T-cell (primary cell): ENCODE measurements around the gene GGT6. TPM values are rescaled to one million over a fixed set of nuclear protein-coding genes. Genes with fewer than 3 reads are reported as not detected.

ENCODE experiments used
- ATAC-seq, 4 experiments: fragments of 200-7000 bp in 3 of 4; fragments of 150-1000 bp in 1 of 4; cut with Tn5 transposase; replicated peaks in 1 of 4; 1 replicate in 3 of 4; 2 replicates in 1 of 4; pipeline ENCODE4 v1.10.0; 2021; ENCODE audit warnings: moderate library complexity in 3 of 4, mild to moderate bottlenecking in 2 of 4, moderate number of reproducible peaks in 1 of 4
- CTCF ChIA-PET, 2 donors: fragments of 300-600 bp; sonication (Branson Sonifier 250); formaldehyde crosslinking; loops; one replicate each; lab custom pipeline; 2022; ENCODE audit warnings: antibody characterized with exemption in 2 of 2; lab: Charles Lee
- POLR2A ChIA-PET, 2 donors: fragments of 300-600 bp; sonication (Branson Sonifier 250); formaldehyde crosslinking; loops; one replicate each; lab custom pipeline; 2022; ENCODE audit warnings: antibody characterized with exemption in 2 of 2; lab: Charles Lee
- DNase-seq, 35 experiments: peaks; one replicate each; pipeline versions ENCODE4 v3.0.0 to v3.0.0-alpha.2; 2013 to 2023
- H3K27ac ChIP-seq: one replicate; pipeline ENCODE4 v1.5.1; 2013; ENCODE audit warnings: low read length
- H3K27me3 ChIP-seq, 2 experiments: replicated peaks in 1 of 2; 1 replicate in 1 of 2; 2 replicates in 1 of 2; pipeline versions ENCODE4 v1.6.1 to v1.7.0; 2013; ENCODE audit warnings: low read length in 1 of 2, mixed read lengths in 1 of 2; ENCODE audit not compliant: control insufficient read depth in 2 of 2, insufficient read depth in 2 of 2; ENCODE audit errors: extremely low read depth in 1 of 2
- H3K36me3 ChIP-seq, 2 donors: 1 replicate in 1 of 2; 2 replicates in 1 of 2; pipeline versions ENCODE4 v1.6.1 to v1.7.0; 2013; ENCODE audit warnings: low read length in 1 of 2; ENCODE audit not compliant: control insufficient read depth in 2 of 2, insufficient read depth in 1 of 2; ENCODE audit errors: extremely low read depth in 1 of 2
- H3K4me1 ChIP-seq, 2 experiments: 1 replicate in 1 of 2; 2 replicates in 1 of 2; pipeline versions ENCODE4 v1.6.1 to v1.7.0; 2013; ENCODE audit warnings: low read length in 2 of 2, mixed read lengths in 1 of 2; ENCODE audit not compliant: insufficient read depth in 2 of 2, control insufficient read depth in 1 of 2; ENCODE audit errors: extremely low read depth in 1 of 2
- H3K4me3 ChIP-seq, 2 donors: 1 replicate in 1 of 2; 2 replicates in 1 of 2; pipeline versions ENCODE4 v1.5.1 to v1.7.0; 2013; ENCODE audit warnings: mild to moderate bottlenecking in 2 of 2, low read length in 1 of 2, moderate library complexity in 1 of 2; ENCODE audit not compliant: control insufficient read depth in 1 of 2; ENCODE audit errors: extremely low read depth in 1 of 2
- H3K9me3 ChIP-seq: 2 replicates; pipeline ENCODE4 v1.7.0; 2013
- H3K27ac Mint-ChIP-seq, 2 donors: one replicate each; pipeline ENCODE4 v1.8.0; 2020 to 2021; ENCODE audit warnings: mild to moderate bottlenecking in 2 of 2, mixed read lengths in 2 of 2
- H3K27me3 Mint-ChIP-seq, 2 donors: one replicate each; pipeline ENCODE4 v1.8.0; 2021 to 2022; ENCODE audit warnings: mixed read lengths in 2 of 2
- H3K36me3 Mint-ChIP-seq: one replicate; pipeline ENCODE4 v1.8.0; 2021; ENCODE audit warnings: mixed read lengths
- H3K4me1 Mint-ChIP-seq, 3 donors: one replicate each; pipeline ENCODE4 v1.8.0; 2020 to 2022; ENCODE audit warnings: mixed read lengths in 3 of 3, mild to moderate bottlenecking in 1 of 3
- H3K4me3 Mint-ChIP-seq, 3 donors: one replicate each; pipeline ENCODE4 v1.8.0; 2020 to 2022; ENCODE audit warnings: mild to moderate bottlenecking in 3 of 3, mixed read lengths in 3 of 3, moderate library complexity in 3 of 3
- H3K9me3 Mint-ChIP-seq, 3 donors: one replicate each; pipeline ENCODE4 v1.8.0; 2020 to 2022; ENCODE audit warnings: mixed read lengths in 3 of 3
- WGBS: methylation state at CpG from one replicate; pipeline ENCODE4 v1.1.5; 2013; ENCODE audit warnings: missing lambda C conversion rate; ENCODE audit not compliant: insufficient coverage; 5-methylcytosine and 5-hydroxymethylcytosine counted together
- total RNA-seq, 35 experiments: library from RNA in 6 of 35; stranded (reverse) in 6 of 35; fragments of 120-200 nt in 1 of 35; gene quantifications; one replicate each; pipeline versions ENCODE4 v1.2.1 to v1.2.4 and lab custom pipeline; 2013 to 2026

Gene GGT6
- total RNA-seq, 5 donors from 2014 or later (not counting 1 experiment from before 2014, with no cell fraction given) = not detected

- peaks cover 33 to 55% of the 10 kb centered on the region in 2 donors for H3K36me3 ChIP-seq
- Mint-ChIP-seq H3K9me3 (no peaks in the 10 kb centered on the region), H3K36me3 (peaks cover 14% of the 10 kb centered on the region), H3K4me1 (peaks cover 0 to 5% (median 1%) of the 10 kb centered on the region in 3 donors), H3K27me3 (no peaks in the 10 kb centered on the region), H3K27ac (no peak overlapping the region), H3K4me3 (no peak overlapping the region)
- H3K4me1 ChIP-seq = no peaks in the 10 kb centered on the region
- peaks cover 0 to 6% of the 10 kb centered on the region in 2 experiments for H3K27me3 ChIP-seq
- WGBS = over 99% methylated on average over 22 of the region's 26 CpGs
- H3K9me3 ChIP-seq = no peaks in the 10 kb centered on the region
- ChIA-PET POLR2A (no interaction called here), CTCF (interaction anchor here (0.6 kb wide), 2 partner anchors 117 to 121 kb away, joined by 3 read pairs; no protein-coding TSS in a partner anchor)
- no peak overlapping the region for H3K4me3 ChIP-seq
- no peak for DNase-seq
- no peak for ATAC-seq
- no peak overlapping the region for H3K27ac ChIP-seq
Measured at GRCh38 chr17:4539576-4540223, 20.7 kb downstream of the GGT6 start.

GRCh38 chr17:4539025-4539424 lies 21.4 kb downstream of the GGT6 start:
- Mint-ChIP-seq H3K4me3 (no peak overlapping the region), H3K9me3 (no peaks in the 10 kb centered on the region), H3K27me3 (no peaks in the 10 kb centered on the region), H3K4me1 (peaks cover 0 to 5% (median 1%) of the 10 kb centered on the region in 3 donors), H3K27ac (no peak overlapping the region), H3K36me3 (peaks cover 14% of the 10 kb centered on the region)
- Histone ChIP-seq H3K27me3 (peaks cover 0 to 13% of the 10 kb centered on the region in 2 experiments), H3K27ac (no peak overlapping the region), H3K4me1 (no peaks in the 10 kb centered on the region), H3K36me3 (peaks cover 31 to 50% of the 10 kb centered on the region in 2 donors), H3K9me3 (no peaks in the 10 kb centered on the region), H3K4me3 (no peak overlapping the region)
- no peak for ATAC-seq
- ChIA-PET CTCF (interaction anchor here (0.6 kb wide), 2 partner anchors 116 to 121 kb away, joined by 3 read pairs; no protein-coding TSS in a partner anchor), POLR2A (no interaction called here)
- WGBS = 90% methylated on average over 3 of the region's 8 CpGs
- DNase-seq = no peak

- Histone ChIP-seq H3K4me3 (no peak overlapping the region), H3K4me1 (no peaks in the 10 kb centered on the region), H3K36me3 (peaks cover 26 to 44% of the 10 kb centered on the region in 2 donors), H3K27ac (no peak overlapping the region), H3K27me3 (peaks cover 0 to 19% of the 10 kb centered on the region in 2 experiments), H3K9me3 (no peaks in the 10 kb centered on the region)
- Mint-ChIP-seq H3K4me3 (no peak overlapping the region), H3K36me3 (peaks cover 14% of the 10 kb centered on the region), H3K27ac (no peak overlapping the region), H3K27me3 (peaks cover 0 to 1% of the 10 kb centered on the region in 2 donors), H3K4me1 (peaks cover 0 to 5% (median 1%) of the 10 kb centered on the region in 3 donors), H3K9me3 (no peaks in the 10 kb centered on the region)
- ChIA-PET POLR2A (no interaction called here), CTCF (no interaction called here)
- ATAC-seq (no peak), DNase-seq (no peak)
- 78% methylated on average over 4 of the region's 13 CpGs for WGBS
Measured at GRCh38 chr17:4538236-4539002, 22.0 kb downstream of the GGT6 start.

GRCh38 chr17:4537451-4538235 lies 22.7 kb downstream of the GGT6 start:
- peaks cover 0 to 3% of the 10 kb centered on the region in 2 donors for H3K27me3 Mint-ChIP-seq
- H3K36me3 Mint-ChIP-seq = peaks cover 14% of the 10 kb centered on the region
- 91% methylated on average over 18 of the region's 19 CpGs for WGBS
- Histone ChIP-seq H3K27me3 (peaks cover 0 to 26% of the 10 kb centered on the region in 2 experiments), H3K36me3 (peaks cover 24 to 37% of the 10 kb centered on the region in 2 donors), H3K4me3 (no peak overlapping the region), H3K9me3 (no peaks in the 10 kb centered on the region), H3K4me1 (no peaks in the 10 kb centered on the region), H3K27ac (no peak overlapping the region)
- H3K4me3 Mint-ChIP-seq = no peak overlapping the region
- DNase-seq (no peak), ATAC-seq (no peak)
- CTCF ChIA-PET = no interaction called here
- POLR2A ChIA-PET = no interaction called here
- H3K4me1 Mint-ChIP-seq = peaks cover 0 to 5% (median 1%) of the 10 kb centered on the region in 3 donors
- H3K27ac Mint-ChIP-seq = no peak overlapping the region
- H3K9me3 Mint-ChIP-seq = no peaks in the 10 kb centered on the region

GRCh38 chr17:4536742-4537411 lies 23.5 kb downstream of the GGT6 start:
- 88% methylated on average over 6 of the region's 18 CpGs for WGBS
- no peak for DNase-seq
- H3K27ac Mint-ChIP-seq = no peak overlapping the region

More at GRCh38 chr17:4536742-4537411, 23.5 kb downstream of the GGT6 start:
- POLR2A ChIA-PET = no interaction called here
- Histone ChIP-seq H3K9me3 (no peaks in the 10 kb centered on the region), H3K27me3 (peaks cover 0 to 34% of the 10 kb centered on the region in 2 experiments), H3K4me3 (no peak overlapping the region), H3K4me1 (no peaks in the 10 kb centered on the region), H3K27ac (no peak overlapping the region), H3K36me3 (peaks cover 17 to 29% of the 10 kb centered on the region in 2 donors)
- no peak overlapping the region for H3K4me3 Mint-ChIP-seq
- H3K27me3 Mint-ChIP-seq = peaks cover 6 to 7% of the 10 kb centered on the region in 2 donors
- no peaks in the 10 kb centered on the region for H3K9me3 Mint-ChIP-seq
- peaks cover 0 to 5% (median 1%) of the 10 kb centered on the region in 3 donors for H3K4me1 Mint-ChIP-seq
- H3K36me3 Mint-ChIP-seq = peaks cover 7% of the 10 kb centered on the region
- CTCF ChIA-PET = no interaction called here
- ATAC-seq = no peak
